Immature natural killer cell (primary cell): Measurements from ENCODE around the gene OR7A5. TPM values are rescaled to one million over a fixed set of nuclear protein-coding genes. Genes with fewer than 3 reads are reported as not detected.
"Not testable (repeated sequence)": the region's sequence is repeated elsewhere in the genome, so short reads cannot be mapped to it uniquely, and the experiment has no call there.

Experiments
- DNase-seq, 3 donors: peaks; one replicate each; pipeline ENCODE4 v3.0.0; 2022; ENCODE audit warnings: mixed read lengths in 1 of 3
- H3K27ac Mint-ChIP-seq, 6 donors: one replicate each; pipeline ENCODE4 v1.8.0; 2020; ENCODE audit warnings: mixed read lengths in 6 of 6, mild to moderate bottlenecking in 5 of 6, inconsistent platforms in 4 of 6, moderate library complexity in 3 of 6
- H3K27me3 Mint-ChIP-seq, 3 donors: one replicate each; pipeline ENCODE4 v1.8.0; 2020 to 2021; ENCODE audit warnings: low read depth in 3 of 3, mild to moderate bottlenecking in 3 of 3, mixed read lengths in 3 of 3, moderate library complexity in 3 of 3, inconsistent platforms in 1 of 3
- H3K36me3 Mint-ChIP-seq, 3 donors: one replicate each; pipeline ENCODE4 v1.8.0; 2020; ENCODE audit warnings: mixed read lengths in 3 of 3, inconsistent platforms in 2 of 3, mild to moderate bottlenecking in 2 of 3
- H3K4me1 Mint-ChIP-seq, 2 donors: one replicate each; pipeline ENCODE4 v1.8.0; 2020; ENCODE audit warnings: inconsistent platforms in 2 of 2, mild to moderate bottlenecking in 2 of 2, mixed read lengths in 2 of 2, moderate library complexity in 1 of 2
- H3K4me3 Mint-ChIP-seq, 5 donors: one replicate each; pipeline ENCODE4 v1.8.0; 2020; ENCODE audit warnings: mild to moderate bottlenecking in 5 of 5, mixed read lengths in 5 of 5, inconsistent platforms in 3 of 5, moderate library complexity in 3 of 5
- H3K9me3 Mint-ChIP-seq, 6 donors: one replicate each; pipeline ENCODE4 v1.8.0; 2020; ENCODE audit warnings: mild to moderate bottlenecking in 6 of 6, mixed read lengths in 6 of 6, inconsistent platforms in 4 of 6, moderate library complexity in 3 of 6
- polyA plus RNA-seq, 3 donors: library from polyadenylated mRNA; unstranded; fragments of 300-500 nt; fragmentation: Illumina TruSeq; gene quantifications; one replicate each; pipeline ENCODE4 v1.2.3, GENCODE V29; 2021

The OR7A5 gene
- polyA plus RNA-seq, 3 donors from 2014 or later, result not detected

DNA sequence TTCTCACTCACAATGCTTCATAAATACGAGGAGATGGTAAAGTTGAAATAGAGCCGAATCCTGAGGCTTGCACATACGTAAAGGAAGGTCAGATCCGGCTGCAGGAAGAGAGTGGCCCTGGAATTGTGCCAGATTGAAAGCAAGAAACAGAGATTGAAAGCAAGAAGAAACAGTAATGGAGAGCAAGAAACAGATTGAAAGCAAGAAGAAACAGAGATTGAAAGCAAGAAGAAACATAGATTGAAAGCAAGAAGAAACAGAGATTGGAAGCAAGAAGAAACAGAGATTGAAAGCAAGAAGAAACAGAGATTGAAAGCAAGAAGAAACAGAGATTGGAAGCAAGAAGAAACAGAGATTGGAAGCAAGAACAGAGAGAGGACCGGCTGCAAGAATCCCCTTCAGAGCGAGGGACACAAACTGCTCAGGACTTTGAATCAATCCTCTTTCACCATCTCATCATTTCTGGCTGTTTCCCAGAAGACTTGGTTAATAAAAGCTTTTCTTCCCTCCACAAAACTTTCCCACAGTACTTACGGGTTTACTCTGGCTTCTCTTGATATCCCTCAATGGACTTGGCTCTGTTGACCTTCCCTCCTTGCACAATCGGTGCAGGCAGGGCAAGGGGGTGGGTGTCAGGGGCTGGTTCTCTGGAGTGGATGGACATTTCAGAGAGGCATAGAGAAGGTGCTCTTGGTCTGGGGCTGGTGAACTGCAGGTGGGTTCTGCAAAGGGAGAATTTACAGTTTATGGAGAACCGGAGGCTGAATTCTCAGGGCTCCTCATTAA lies 25.5 kb downstream of the OR7A5 start:
- Mint-ChIP-seq H3K27me3 (peaks cover 0 to 13% (median 4%) of the 10 kb centered on the region in 3 donors), H3K4me3 (no peak overlapping the region), H3K27ac (peak overlapping the region in 1 of 6 donors; percentile 60), H3K36me3 (no peaks in the 10 kb centered on the region), H3K4me1 (no peaks in the 10 kb centered on the region), H3K9me3 (no peaks in the 10 kb centered on the region)
- no peak for DNase-seq

DNA sequence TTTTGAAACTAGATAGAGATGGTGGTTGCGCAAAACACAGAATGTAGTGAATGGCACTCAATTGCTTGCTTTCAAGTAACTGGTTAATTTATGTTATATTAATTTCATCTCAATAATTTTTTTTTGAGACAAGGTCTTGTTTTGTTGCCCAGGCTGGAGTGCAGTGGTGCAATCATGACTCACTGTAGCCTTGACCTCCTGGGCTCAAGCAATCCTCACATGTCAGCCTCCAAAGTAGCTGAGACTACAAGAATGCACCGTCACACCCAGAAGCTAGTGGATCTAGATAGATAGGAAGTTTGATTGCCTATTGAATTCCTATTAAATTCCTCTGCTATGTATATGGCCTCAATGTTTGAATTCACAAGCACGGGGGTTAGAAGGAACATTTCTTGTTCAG lies 30.2 kb downstream of the OR7A5 start:
- peaks cover 1 to 10% (median 4%) of the 10 kb centered on the region in 3 donors for H3K27me3 Mint-ChIP-seq
- H3K9me3 Mint-ChIP-seq, result no peaks in the 10 kb centered on the region
- H3K4me1 Mint-ChIP-seq, result no peaks in the 10 kb centered on the region
- no peak overlapping the region for H3K27ac Mint-ChIP-seq
- no peak overlapping the region for H3K4me3 Mint-ChIP-seq
- no peak for DNase-seq
- H3K36me3 Mint-ChIP-seq, result no peaks in the 10 kb centered on the region

DNA sequence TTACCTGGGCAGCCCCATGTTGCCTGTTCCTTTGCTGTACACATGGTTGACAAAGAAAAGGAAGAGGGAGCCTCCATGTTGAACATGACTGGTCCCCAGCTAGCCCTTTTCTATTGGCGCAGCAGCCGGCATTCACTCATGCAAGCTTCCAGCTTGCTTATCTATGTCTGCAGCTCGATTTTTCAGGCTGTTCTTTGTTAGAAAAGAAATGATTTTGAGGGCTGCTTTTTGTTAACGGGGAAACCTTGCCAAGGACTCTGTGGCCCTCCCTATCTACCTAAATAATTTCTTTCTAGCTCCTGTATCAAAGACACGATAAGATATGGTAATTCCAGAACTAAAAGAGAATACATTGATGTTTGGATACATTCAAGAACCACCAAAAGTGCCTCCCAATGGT lies 36.2 kb downstream of the OR7A5 start:
- H3K4me1 Mint-ChIP-seq, result no peaks in the 10 kb centered on the region

DNA sequence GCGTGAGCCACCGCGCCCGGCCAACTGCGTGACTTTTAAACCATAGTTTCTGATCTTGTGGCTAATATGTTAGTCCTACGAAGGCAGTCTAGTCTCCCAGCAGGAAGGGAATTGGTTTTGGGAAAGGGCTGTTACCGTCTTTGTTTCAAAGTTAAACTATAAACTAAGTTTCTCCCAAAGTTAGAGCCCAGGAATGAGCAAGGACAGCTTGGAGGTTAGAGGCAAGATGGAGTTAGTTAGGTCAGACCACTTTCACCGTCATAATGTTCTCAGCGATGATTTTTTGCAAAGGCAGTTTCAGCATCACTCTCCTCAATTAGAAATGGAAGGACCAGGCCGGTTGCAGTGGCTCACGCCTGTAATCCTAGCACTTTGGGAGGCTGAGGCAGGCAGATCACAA lies 39.0 kb downstream of the OR7A5 start:
- Mint-ChIP-seq H3K9me3 (no peaks in the 10 kb centered on the region), H3K27me3 (peaks cover 0 to 12% (median under 1%) of the 10 kb centered on the region in 3 donors), H3K4me3 (no peak overlapping the region), H3K27ac (no peak overlapping the region), H3K36me3 (no peaks in the 10 kb centered on the region), H3K4me1 (no peaks in the 10 kb centered on the region)
- DNase-seq, result no peak

More for the DNA sequence above, 36.2 kb downstream of the OR7A5 start:
- Mint-ChIP-seq H3K36me3 (no peaks in the 10 kb centered on the region), H3K27me3 (peaks cover 0 to 12% (median 1%) of the 10 kb centered on the region in 3 donors), H3K9me3 (no peaks in the 10 kb centered on the region), H3K27ac (no peak overlapping the region), H3K4me3 (no peak overlapping the region)
- DNase-seq, result no peak

DNA sequence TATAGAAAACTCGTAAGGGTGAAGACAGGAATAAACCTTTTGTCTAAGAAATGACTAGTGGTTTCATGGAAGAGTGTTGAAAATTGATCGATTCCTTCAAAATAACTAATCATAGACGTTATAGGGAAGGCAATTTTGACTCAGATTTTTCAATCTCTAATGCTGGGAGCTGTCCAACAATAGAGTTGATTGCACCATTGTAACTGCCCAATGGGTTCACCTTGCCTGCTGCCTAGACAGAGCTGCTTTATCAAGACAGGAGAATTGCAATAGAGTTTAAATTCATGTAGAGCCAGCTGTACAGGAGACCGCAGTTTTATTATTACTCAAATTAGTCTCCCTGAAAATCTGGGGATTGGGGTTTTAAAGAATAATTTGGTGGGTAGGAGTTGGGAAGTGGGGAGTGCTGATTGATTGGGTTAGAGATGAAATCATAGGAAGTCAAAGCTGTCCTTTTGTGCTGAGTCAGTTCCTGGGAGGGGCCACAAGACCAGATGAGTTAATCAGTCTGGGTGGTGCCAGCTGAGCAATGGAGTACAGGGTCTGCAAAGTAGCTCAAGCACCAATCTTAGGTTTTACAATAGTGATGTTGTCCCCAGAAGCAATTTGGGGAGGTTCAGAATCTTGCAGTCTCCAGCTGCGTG lies 39.8 kb downstream of the OR7A5 start:
- Mint-ChIP-seq H3K4me1 (no peaks in the 10 kb centered on the region), H3K36me3 (no peaks in the 10 kb centered on the region), H3K27ac (no peak overlapping the region), H3K4me3 (no peak overlapping the region), H3K27me3 (peaks cover 0 to 11% (median 2%) of the 10 kb centered on the region in 3 donors), H3K9me3 (no peaks in the 10 kb centered on the region)
- no peak for DNase-seq

DNA sequence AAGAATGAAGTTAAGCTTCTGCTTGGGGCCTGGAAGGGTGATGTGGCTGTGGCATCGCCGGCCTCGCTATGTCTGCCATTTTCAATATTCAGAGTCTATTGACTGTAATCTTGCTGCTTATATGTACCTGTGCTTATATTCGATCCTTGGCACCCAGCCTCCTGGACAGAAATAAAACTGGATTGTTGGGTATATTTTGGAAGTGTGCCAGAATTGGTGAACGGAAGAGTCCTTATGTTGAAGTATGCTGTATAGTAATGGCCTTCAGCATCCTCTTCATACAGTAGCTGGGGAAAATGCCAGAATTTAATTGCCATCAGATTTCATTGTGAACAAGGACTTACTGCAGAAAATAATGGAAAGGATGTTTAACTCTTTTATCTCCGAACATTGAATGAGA lies 42.7 kb downstream of the OR7A5 start:
- not testable (repeated sequence) for H3K36me3 Mint-ChIP-seq, H3K9me3 Mint-ChIP-seq, H3K4me1 Mint-ChIP-seq, H3K27me3 Mint-ChIP-seq, H3K27ac Mint-ChIP-seq, DNase-seq, H3K4me3 Mint-ChIP-seq

DNA sequence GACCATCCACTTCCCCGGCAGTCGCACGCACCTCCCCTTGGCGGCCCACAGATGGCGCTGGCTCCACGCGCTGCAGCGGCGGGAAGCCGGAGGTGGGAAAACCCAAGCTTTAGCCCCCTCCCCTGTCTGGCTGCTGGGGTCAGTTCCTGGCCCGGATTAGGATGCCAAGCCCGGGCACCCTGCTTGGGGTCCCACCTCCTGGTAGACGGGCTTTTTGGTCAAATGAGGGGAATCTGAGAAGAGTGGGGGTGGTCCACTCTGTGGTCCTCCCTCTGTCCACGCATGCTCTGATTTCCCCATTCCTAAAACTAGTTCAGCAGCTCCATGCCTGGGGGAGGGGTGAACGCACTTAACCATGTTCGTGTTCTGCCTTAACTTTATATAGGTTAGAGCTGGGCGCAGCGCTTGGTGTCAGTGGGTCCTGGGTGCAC lies 48.5 kb downstream of the OR7A5 start:
- Mint-ChIP-seq H3K27me3 (peaks cover 2 to 8% (median 5%) of the 10 kb centered on the region in 3 donors), H3K36me3 (no peaks in the 10 kb centered on the region), H3K27ac (no peak overlapping the region), H3K4me3 (peak overlapping the region in 1 of 5 donors; percentile 66), H3K9me3 (no peaks in the 10 kb centered on the region), H3K4me1 (peaks cover 18 to 30% of the 10 kb centered on the region in 2 donors)
- DNase-seq, result peak in 2 of 3 donors; percentile 12 to 17

DNA sequence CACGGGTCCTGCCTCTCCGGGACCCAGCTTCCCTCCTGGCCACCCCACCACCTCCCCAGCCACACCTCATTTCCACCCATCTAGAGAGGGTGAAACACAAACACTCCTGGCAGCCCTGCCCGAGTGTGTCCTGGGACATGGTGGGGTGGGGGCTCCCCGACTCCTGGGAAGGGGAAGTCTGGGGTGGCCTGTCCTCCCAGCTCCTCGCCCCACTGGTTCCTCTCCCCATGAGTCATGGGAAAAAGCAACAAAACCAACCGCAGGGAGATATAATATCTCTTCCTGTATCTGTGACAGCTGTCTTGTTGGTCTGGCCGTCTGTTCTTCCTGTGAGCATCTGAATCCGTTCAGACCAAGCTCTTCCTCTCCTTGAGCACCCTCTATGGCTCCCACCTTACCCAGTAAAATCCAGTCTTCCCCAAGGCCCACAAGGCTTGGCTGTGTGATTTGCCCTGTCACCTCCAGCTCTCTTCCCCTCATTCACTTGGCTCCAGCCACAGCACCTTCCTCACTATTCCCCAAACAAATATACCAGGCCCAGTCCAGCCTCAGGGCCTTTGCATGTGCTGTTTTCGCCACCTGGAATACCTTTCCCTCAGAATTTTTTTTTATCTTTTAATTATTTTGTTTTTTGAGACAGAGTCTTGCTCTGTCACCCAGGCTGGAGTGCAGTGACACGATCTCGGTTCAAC lies 49.7 kb downstream of the OR7A5 start:
- Mint-ChIP-seq H3K4me1 (peaks cover 18 to 30% of the 10 kb centered on the region in 2 donors), H3K27ac (peak overlapping the region in 4 of 6 donors; percentile 12 to 56 (median 50)), H3K4me3 (peak overlapping the region in 3 of 5 donors; percentile 31 to 58 (median 55))
- not testable (repeated sequence) for DNase-seq, H3K27me3 Mint-ChIP-seq, H3K36me3 Mint-ChIP-seq, H3K9me3 Mint-ChIP-seq

DNA sequence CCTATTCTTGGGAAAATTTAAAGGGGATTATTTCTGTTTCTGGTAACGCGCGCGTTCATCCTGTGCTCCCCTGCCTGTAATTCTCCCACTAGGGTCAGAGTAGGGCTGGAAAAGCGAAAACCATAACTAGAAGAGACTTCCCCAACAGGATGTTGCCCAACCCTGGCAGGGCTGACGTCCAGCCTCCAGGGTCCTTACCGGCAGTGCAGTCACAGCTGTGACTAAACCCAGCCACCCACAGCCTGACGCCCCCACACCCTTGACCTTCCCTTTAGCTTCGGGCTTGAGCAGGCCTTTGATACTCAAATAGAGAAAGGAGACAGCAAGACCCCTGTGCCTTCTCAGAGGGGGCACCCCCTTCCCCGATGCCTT lies 50.3 kb downstream of the OR7A5 start:
- not testable (repeated sequence) for DNase-seq, H3K27me3 Mint-ChIP-seq, H3K9me3 Mint-ChIP-seq, H3K36me3 Mint-ChIP-seq
- Mint-ChIP-seq H3K4me1 (peaks cover 18 to 30% of the 10 kb centered on the region in 2 donors), H3K27ac (peak overlapping the region in 4 of 6 donors; percentile 18 to 54 (median 42)), H3K4me3 (peak overlapping the region in 3 of 5 donors; percentile 27 to 48 (median 29))

DNA sequence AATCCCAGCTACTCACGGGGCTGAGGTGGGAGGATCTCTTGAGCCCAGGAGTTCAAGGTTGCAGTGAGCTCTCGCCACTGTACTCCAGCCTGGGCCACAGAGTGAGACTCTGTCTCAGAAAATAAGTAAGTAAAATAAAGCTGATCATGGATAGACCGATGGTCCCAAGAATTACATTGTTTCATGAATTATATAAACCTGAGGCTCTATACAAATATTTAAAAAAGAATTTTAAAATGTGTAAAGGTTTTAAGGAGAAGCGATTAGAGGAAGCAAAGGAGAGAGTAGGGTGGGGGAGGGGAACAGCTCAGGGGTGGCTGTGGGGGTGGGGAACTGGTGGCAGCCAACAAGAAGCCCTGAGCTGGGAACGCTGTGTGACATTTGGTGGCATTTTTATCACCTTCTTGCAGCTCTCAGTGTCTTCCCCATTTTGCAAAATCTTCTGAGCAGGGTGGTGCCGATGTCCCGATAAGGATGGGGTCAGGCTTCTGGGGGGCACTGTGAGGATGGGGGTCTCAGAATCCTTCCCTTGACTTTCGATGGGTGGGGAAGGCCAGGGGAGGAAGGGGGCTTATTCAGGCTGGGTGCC lies 51.5 kb downstream of the OR7A5 start:
- H3K4me3 Mint-ChIP-seq, H3K27ac Mint-ChIP-seq, DNase-seq, H3K36me3 Mint-ChIP-seq, H3K9me3 Mint-ChIP-seq, H3K27me3 Mint-ChIP-seq: not testable (repeated sequence)
- peaks cover 18 to 30% of the 10 kb centered on the region in 2 donors for H3K4me1 Mint-ChIP-seq

DNA sequence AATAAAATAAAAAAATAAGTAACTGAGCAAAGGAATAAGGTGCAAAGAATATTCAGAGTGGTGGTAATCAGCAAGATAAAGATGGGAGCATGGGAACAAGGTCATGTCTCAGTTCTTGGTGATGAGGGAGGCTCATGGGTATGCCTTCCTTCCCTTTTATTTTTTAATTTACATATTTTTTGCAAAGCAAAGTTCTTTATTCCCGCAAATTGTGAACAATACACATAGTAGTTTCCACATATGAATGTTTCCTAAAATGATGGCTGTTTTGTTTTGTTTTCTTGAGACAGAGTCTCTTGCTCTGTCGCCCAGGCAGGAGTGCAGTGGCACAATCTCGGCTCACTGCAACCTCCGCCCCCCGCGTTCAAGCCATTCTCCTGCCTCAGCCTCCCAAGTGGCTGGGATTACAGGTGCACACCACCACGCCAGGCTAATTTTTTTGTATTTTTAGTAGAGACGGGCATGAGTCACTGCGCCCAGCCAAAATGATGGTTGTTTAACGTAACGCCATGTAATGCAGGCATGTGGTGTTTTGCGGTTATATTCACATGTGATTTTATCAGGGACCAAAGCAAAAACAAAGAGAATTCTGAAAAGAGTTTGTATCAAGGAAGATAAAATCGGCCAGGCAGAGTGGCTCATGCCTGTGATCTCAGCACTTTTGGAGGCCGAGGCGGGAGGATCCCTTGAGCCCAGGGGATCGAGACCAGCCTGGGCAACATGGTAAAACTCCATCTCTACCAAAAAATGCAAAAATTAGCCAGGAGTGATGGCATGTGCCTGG lies 52.2 kb downstream of the OR7A5 start:
- Mint-ChIP-seq H3K36me3 (no peaks in the 10 kb centered on the region), H3K27ac (no peak overlapping the region), H3K4me1 (peaks cover 16 to 30% of the 10 kb centered on the region in 2 donors), H3K9me3 (no peaks in the 10 kb centered on the region), H3K27me3 (peaks cover 0 to 12% (median 11%) of the 10 kb centered on the region in 3 donors), H3K4me3 (no peak overlapping the region)
- DNase-seq, result no peak

DNA sequence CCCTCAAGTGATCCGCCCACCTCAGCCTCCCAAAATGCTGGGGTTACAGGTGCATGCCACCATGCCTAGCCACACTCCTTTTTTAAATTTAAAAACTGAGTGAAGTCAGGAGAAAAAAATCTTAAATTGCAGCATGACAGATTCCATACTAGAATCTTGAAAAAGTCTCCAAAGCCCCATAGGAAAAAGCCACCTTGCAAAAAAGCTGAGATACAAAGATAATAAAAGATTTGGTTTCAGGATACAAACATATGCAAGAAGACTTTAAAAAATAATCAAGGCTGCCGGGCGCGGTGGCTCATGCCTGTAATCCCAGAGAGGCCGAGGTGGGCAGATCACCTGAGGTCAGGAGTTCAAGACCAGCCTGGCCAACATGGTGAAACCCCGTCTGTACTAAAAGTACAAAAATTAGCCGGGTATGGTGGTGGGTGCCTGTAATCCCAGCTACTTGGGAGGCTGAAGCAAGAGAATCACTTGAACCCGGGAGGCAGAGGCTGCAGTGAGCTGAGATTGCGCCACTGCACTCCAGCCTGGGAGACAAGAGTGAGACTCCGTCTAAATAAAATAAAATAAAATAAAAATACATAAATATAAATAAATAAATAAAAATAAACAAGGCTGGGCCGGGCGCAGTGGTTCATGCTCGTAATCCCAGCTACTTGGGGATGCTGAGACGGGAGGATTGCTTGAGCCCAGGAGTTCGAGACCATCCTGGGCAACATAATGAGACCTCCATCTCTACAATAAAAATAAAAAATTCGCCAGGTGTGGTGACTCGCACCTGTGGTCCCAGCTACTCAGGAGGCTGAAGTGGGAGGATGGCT lies 53.1 kb downstream of the OR7A5 start:
- not testable (repeated sequence) for H3K4me3 Mint-ChIP-seq, H3K27ac Mint-ChIP-seq, H3K36me3 Mint-ChIP-seq, DNase-seq, H3K9me3 Mint-ChIP-seq
- Mint-ChIP-seq H3K27me3 (peaks cover 3 to 17% (median 15%) of the 10 kb centered on the region in 3 donors), H3K4me1 (peaks cover 19 to 23% of the 10 kb centered on the region in 2 donors)
